Activated B cell treated with CpG ODN at 0.5 μM for 24 hours (primary cell): ENCODE measurements around the gene BSCL2. TPM values are rescaled to one million over a fixed set of nuclear protein-coding genes. Genes with fewer than 3 reads are reported as not detected.

Source experiments
- ATAC-seq: fragments of 200-7000 bp; cut with Tn5 transposase; one replicate; pipeline ENCODE4 v1.10.0; 2021; ENCODE audit warnings: low read depth, mild to moderate bottlenecking, moderate library complexity
- CTCF ChIA-PET: fragments of 350-600 bp; sonication (Branson Sonifier 250); formaldehyde crosslinking; loops from one replicate; lab custom pipeline; 2021; ENCODE audit warnings: antibody characterized with exemption; lab: Charles Lee
- POLR2A ChIA-PET: fragments of 350-600 bp; sonication (Branson Sonifier 250); formaldehyde crosslinking; loops from one replicate; lab custom pipeline; 2021; ENCODE audit warnings: antibody characterized with exemption; lab: Charles Lee
- DNase-seq: peaks from one replicate; pipeline ENCODE4 v3.0.0; 2022
- H3K27ac Mint-ChIP-seq: one replicate; pipeline ENCODE4 v1.8.0; 2020; ENCODE audit warnings: mixed read lengths
- H3K27me3 Mint-ChIP-seq: one replicate; pipeline ENCODE4 v1.8.0; 2021; ENCODE audit warnings: mixed read lengths
- H3K36me3 Mint-ChIP-seq: one replicate; pipeline ENCODE4 v1.8.0; 2021; ENCODE audit warnings: low read depth, mixed read lengths
- H3K4me1 Mint-ChIP-seq: one replicate; pipeline ENCODE4 v1.8.0; 2021; ENCODE audit warnings: mixed read lengths
- H3K4me3 Mint-ChIP-seq: one replicate; pipeline ENCODE4 v1.8.0; 2020; ENCODE audit warnings: mild to moderate bottlenecking, mixed read lengths
- H3K9me3 Mint-ChIP-seq: one replicate; pipeline ENCODE4 v1.8.0; 2020; ENCODE audit warnings: mixed read lengths
- CTCF ChIP-seq: fragments of 200-600 bp; IDR thresholded peaks from one replicate; pipeline ENCODE4 v1.8.0; 2022; ENCODE audit warnings: antibody characterized with exemption, mild to moderate bottlenecking
- intact Hi-C: fragments of 100-400 bp; cut with micrococcal nuclease; formaldehyde crosslinking; loops from one replicate; pipeline ENCODE4 v1.15.1; 2024
- total RNA-seq: library from RNA; stranded (reverse); gene quantifications from 2 replicates; pipeline ENCODE4 v1.2.3, GENCODE V29; 2022

Gene BSCL2
- total RNA-seq, 1 donor from 2014 or later: 18.6 TPM

- DNase-seq: no peak
- Mint-ChIP-seq H3K36me3 (peaks cover 48% of the 10 kb centered on the region), H3K27me3 (no peaks in the 10 kb centered on the region), H3K4me3 (peak overlapping the region; percentile 100), H3K27ac (peak overlapping the region; percentile 98), H3K9me3 (no peaks in the 10 kb centered on the region), H3K4me1 (peaks cover 63% of the 10 kb centered on the region)
- POLR2A ChIA-PET: interaction anchor here (0.6 to 12.8 kb wide), 34 partner anchors 8 to 246 kb away, joined by 3 to 400 read pairs (median 8); partner anchors contain the start of genes B3GAT3, BSCL2, EEF1G and GANAB
- CTCF ChIA-PET: interaction anchor here (1.0 to 1.1 kb wide), 2 partner anchors 79 to 115 kb away, joined by 3 read pairs; no protein-coding TSS in a partner anchor
- no peak for TF ChIP-seq CTCF
- ATAC-seq: peak; percentile 14
- intact Hi-C loops: loop anchor here (1.0 to 5.0 kb wide), 4 partner anchors 8 to 171 kb away; partner anchors contain the start of genes INTS5, TTC9C and UBXN1
Measured at GRCh38 chr11:62671236-62671607, 36.0 kb downstream of the BSCL2 start.

GRCh38 chr11:62669420-62670161, 37.6 kb downstream of the BSCL2 start:
- H3K27me3 Mint-ChIP-seq: no peaks in the 10 kb centered on the region
- H3K36me3 Mint-ChIP-seq: peaks cover 47% of the 10 kb centered on the region
- peak overlapping the region; percentile 98 for H3K27ac Mint-ChIP-seq
- H3K4me1 Mint-ChIP-seq: peaks cover 69% of the 10 kb centered on the region
- no peak for TF ChIP-seq CTCF
- peak overlapping the region; percentile 100 for H3K4me3 Mint-ChIP-seq
- H3K9me3 Mint-ChIP-seq: no peaks in the 10 kb centered on the region
- DNase-seq (no peak), ATAC-seq (no peak)
- ChIA-PET POLR2A (interaction anchor here (0.7 to 12.8 kb wide), 17 partner anchors 8 to 234 kb away, joined by 3 to 400 read pairs (median 7); partner anchors contain the start of genes B3GAT3, BSCL2, GNG3 and INTS5), CTCF (interaction anchor here (1.3 kb wide), 1 partner anchor 13 kb away, joined by 3 read pairs; no protein-coding TSS in a partner anchor)
- intact Hi-C loops: loop anchor here (2.0 to 5.0 kb wide), 3 partner anchors 17 to 173 kb away; partner anchors contain the start of genes INTS5 and TTC9C

- Mint-ChIP-seq H3K27me3 (no peaks in the 10 kb centered on the region), H3K4me1 (peaks cover 63% of the 10 kb centered on the region), H3K27ac (peak overlapping the region; percentile 88), H3K36me3 (peaks cover 49% of the 10 kb centered on the region), H3K9me3 (no peaks in the 10 kb centered on the region), H3K4me3 (peak overlapping the region; percentile 97)
- intact Hi-C loops: no loop called here
- DNase-seq: no peak
- POLR2A ChIA-PET: interaction anchor here (0.7 to 12.8 kb wide), 16 partner anchors 10 to 223 kb away, joined by 3 to 400 read pairs (median 12); partner anchors contain the start of genes BSCL2, EEF1G, GANAB and GNG3
- CTCF ChIA-PET: interaction anchor here (1.5 kb wide), 1 partner anchor 27 kb away, joined by 6 read pairs; no protein-coding TSS in a partner anchor
- no peak for ATAC-seq
- no peak for TF ChIP-seq CTCF
Measured at GRCh38 chr11:62667460-62667859, 39.8 kb downstream of the BSCL2 start.

GRCh38 chr11:62666259-62666926, 40.8 kb downstream of the BSCL2 start:
- POLR2A ChIA-PET: interaction anchor here (0.5 to 12.8 kb wide), 28 partner anchors 11 to 727 kb away, joined by 3 to 400 read pairs (median 18); partner anchors contain the start of genes B3GAT3, BSCL2, EEF1G and GANAB
- TF ChIP-seq CTCF: no peak
- ATAC-seq: no peak
- peak overlapping the region; percentile 88 for H3K27ac Mint-ChIP-seq
- no peaks in the 10 kb centered on the region for H3K27me3 Mint-ChIP-seq
- H3K9me3 Mint-ChIP-seq: no peaks in the 10 kb centered on the region
- intact Hi-C loops: no loop called here
- peaks cover 45% of the 10 kb centered on the region for H3K36me3 Mint-ChIP-seq
- DNase-seq: no peak
- H3K4me3 Mint-ChIP-seq: peak overlapping the region; percentile 97
- CTCF ChIA-PET: interaction anchor here (1.5 kb wide), 1 partner anchor 28 kb away, joined by 6 read pairs; no protein-coding TSS in a partner anchor
- H3K4me1 Mint-ChIP-seq: peaks cover 56% of the 10 kb centered on the region
